Erythroblast (primary cell): Measurements from ENCODE around the gene ZEB2.

Experiments
- GATA1 ChIP-seq: IDR thresholded peaks from 2 replicates; pipeline ENCODE4 v1.6.1; 2011; ENCODE audit warnings: low read depth, mild to moderate bottlenecking, control low read depth, low read length, moderate library complexity
- POLR2A ChIP-seq: IDR thresholded peaks from 2 replicates; pipeline ENCODE4 v1.6.1; 2011; ENCODE audit warnings: mild to moderate bottlenecking, low read length

DNA sequence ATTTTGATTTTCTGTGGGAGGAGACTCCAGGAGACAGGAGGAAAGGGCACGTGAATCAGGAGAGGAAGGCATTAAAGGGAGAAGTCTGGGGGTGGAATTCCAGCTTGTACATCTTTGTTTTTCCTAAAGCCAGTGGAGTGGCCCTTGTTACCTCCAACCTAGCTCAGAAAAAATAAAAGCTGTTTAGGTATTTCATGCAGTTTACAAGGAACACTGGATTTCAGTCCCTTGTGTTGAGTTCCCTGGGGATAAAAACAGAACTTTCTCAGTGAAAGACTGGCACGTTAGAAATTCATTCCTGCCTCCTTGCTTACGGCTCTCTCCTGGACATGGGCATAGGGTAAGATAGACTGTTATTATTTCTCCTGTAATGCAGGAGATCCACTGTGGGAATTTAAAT lies 170.2 kb downstream of the ZEB2 start:
- TF ChIP-seq POLR2A (no peak), GATA1 (no peak)
